ENCODE measurements around the gene LUZP1.

- TF ChIP-seq POLR2A (IDR thresholded peaks at IDR 0.05) (no peak), CTCF (IDR thresholded peaks at IDR 0.05) (no peak)
Observed at GRCh38 chr1:23085696-23086095, 83.0 kb downstream of the LUZP1 start.
